ENCODE results near the gene BOD1.

Gene BOD1

DNA sequence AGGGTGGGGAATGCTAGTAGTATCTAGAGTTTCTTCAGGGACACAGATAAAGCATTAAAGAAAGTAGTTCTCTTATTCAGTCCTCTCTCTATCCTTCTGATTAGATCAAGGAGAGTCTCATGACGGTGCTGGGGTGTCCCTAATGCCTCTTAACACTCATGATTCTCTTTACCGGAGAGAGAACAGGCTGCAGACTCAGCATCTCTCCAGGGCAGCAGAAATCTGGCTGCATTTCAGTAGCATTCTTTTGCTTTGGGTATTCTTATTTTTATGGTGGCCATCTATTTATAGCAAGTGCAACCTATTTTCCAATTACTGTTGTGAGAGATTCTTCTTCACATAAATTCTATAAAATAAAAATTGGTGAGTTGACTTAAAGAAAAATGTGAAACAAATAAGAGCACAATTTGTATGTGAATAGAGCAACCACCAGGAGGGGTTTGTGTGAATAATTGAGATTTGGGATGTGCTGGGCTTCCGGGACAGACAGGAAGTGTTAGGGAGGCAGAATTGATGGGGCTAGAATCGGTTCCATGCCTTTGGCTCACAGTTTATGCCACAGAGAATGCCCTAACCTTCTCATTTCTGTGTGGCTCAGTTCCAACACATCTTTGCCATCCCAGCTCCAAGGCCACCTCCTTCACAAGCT is 23.8 kb upstream of the BOD1 start:
- DNase-seq, result no peak

DNA sequence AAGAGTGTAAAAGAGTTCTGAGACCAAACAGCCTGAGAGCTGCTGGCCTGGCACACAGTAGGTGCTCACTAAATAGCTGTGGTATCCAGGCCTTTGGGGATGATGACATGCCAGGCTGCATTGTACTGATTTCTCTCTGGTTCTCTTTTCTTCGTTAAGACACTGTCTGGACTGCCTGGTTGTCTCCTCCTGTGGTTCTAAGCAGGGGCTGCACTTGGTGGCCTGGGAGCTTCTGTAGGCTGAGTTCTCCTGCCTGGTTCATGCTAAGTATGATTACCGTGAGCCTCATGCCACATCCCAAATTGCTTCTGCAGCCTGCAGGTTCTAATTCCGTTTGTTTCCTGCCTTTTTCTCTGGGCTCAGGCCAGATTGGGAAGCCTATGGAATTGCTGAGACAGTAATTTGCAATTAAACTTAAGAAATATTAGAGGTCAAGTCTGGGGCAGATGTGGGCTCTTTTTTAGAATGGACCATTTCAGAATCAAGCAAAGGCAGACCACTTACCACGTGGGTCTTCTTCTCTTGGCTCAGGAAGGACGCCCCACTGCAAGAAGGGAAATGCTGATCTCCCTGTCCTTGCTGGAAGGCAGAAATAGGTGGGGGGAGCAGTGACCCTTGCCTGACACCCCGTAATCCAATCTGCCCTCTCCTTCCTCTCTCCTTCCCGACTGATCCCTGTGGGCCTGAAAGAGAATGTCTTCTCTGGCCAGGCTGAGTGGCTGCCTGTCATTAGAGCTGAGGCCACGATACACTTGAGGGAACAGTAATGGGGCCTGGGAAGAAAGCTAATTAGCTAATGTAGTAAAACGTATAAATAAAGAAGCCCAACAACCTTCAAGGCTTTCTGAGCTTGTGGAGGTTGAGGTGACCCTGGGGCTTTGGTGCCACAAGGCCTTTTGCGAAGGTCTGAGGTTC is 21.9 kb upstream of the BOD1 start:
- DNase-seq, result no peak

DNA sequence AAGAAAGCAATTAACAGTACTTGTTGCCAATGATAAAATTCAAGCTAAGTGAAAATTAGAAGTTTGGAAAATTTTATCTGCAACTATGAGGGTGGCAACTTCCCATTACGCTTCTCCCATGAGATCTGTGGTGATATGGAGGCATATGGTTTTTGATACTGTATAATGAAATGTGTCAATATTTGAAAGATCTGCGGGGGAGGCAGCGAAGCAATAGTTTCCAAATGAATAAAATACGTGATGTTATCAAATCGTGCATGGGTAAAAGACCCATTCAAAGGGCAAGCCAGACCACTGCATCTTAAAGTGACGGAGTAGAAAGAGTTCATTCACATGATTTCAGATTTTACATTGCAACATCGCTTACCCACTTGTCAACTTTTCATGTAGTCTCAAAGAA is 20.9 kb upstream of the BOD1 start:
- no peak for DNase-seq

DNA sequence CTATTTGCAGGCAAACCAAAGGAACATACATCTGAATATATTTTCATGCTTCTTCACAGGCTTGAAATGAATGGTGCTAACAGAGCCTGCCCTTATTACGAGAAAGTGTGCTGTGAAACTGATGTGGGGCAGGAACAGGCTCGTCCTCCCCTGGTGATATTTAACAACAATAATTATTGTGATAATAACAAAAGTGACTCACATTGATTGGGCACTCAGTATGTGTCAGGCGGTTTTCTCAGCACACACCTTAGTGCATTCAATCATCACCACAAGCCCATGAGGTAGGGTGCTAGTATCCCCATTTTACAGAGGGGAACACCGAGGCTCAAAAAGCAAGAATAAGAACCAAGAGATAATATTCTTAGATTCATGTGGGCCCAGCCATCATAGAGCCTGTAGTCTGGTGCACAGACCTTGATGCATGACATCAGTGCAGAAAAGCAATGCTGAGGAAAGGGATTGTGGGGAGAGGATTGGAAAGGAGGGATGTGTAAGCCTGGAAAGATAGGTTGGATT is 18.1 kb upstream of the BOD1 start:
- no peak for DNase-seq

DNA sequence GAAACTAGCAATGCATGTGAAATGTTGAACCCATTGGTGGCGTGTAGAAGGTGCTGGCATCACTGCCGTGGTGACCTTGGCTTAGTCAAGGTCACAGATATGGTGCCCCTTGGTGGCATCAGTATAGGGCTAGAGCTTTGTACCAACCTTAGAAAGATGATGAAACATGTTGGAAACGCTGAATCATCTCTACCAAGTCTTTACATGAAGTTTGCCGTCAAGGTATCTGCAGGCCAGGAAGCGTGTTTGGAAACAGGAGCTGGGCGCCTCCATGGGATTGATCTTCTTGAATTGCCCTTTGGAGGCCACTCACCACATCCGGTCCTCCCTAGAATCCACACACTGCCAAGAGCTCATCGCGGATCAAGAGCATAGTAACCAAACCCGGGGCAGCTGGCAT is 16.9 kb upstream of the BOD1 start:
- no peak for DNase-seq

DNA sequence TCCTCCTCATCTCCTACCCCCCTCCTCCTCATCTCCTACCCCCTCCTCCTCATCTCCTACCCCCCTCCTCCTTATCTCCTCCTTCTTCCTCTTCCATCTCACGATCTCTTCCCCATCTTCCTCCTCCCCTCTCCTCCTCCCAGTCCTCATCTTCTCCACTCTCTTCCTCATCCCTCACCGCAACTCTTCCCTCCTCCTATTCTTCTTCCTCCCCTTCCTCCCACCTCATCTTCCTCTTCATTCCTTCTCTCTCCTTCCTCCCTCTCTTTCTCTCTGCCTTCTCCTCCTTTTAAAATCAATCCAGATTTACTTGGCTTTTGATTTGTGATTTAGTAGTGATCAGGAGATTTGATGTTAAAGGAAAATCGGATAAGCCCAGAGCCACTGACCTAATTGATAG is 15.0 kb upstream of the BOD1 start:
- no peak for DNase-seq

DNA sequence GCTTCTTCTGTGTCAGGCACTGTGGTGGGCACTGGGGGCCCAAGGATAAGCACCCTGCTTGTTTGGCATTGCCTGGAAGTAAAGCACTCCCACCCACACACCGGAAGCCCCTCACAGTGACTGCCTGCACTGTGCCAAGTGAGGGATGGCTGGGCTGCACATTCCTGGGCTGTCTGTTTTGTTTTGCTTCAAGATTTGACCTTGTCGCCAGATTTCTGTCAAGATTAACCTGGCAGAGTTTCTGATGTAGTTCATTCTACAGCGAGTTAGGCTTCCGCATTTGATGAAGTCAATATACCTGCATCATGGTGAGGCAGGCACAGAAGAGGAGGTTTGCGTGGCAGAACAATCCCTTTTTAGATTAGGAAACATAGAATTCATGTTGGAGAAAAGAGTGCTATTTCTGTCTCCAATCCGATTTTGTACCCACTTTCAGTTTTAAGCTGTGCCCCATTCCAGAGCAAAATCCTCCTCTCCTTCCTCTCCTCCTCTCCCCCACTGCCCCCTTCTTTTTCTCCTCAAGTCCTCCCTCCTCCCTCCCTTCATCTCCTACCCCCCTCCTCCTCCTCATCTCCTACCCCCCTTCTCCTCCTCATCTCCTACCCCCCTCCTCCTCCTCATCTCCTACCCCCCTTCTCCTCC is 14.4 kb upstream of the BOD1 start:
- no peak for DNase-seq

DNA sequence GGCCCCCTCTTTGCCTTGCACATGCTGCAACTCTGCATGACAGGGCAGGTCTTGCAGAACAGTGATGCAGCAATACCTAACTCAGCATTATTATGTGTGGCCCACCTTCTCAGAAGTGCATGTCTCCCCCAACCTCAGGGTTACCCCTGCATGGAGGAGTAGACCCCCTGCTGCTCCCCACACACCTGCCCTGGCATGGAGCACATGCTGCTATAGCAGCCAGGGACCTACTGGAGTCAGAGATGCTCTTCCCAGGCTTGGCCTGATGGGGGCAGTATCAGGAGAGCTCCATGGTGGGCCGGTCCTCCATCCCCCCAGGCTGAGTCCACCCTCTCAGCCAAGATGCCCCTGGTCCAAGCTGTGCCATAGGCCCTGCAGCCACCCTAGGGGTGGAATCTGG is 13.2 kb upstream of the BOD1 start:
- DNase-seq, result no peak

DNA sequence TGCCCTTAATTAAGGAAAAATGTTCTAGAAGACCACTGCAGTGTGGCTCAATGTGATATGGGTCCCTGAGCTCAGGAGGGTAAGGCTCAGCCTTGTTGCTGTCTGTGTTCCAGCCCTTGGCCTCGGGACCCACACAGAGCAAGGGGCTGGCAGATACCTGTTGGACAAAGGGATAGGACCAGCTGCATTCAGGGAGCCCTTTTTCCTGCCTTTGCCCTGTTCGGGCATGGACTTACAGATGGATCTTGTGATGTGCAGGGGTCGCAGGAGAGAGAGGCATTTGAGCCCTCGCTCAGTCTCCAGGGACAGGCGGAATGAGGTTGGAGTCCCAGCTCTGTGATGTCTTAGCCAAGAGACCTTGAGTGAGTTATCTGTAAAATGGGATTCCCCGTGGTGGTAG is 12.1 kb upstream of the BOD1 start:
- DNase-seq, result no peak

DNA sequence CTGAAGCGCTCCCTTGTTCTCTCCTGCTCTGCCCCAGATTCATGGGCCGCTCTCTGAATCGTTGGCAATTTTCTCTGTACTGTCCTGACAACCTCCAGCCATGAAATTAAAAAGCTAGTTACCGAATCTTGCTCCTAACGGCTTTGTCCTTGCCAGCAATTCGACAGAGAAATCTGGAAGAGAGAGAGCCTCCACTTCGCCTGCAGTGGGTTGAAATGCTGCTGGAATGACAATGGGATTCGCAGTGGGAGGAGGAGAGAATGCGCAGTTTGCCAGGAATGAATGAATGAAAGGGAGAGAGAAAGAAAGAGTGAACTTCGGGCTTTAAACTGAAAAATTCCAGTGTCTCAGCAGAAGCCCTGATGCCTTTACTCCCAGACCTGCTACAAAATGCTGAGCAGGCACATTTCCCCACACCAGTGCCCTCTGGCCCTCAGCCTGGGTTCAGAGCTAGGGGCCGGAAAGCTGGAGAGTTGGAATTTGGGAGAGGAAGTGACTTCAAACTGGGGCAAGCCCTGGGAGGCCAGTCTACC is 11.5 kb upstream of the BOD1 start:
- no peak for DNase-seq

DNA sequence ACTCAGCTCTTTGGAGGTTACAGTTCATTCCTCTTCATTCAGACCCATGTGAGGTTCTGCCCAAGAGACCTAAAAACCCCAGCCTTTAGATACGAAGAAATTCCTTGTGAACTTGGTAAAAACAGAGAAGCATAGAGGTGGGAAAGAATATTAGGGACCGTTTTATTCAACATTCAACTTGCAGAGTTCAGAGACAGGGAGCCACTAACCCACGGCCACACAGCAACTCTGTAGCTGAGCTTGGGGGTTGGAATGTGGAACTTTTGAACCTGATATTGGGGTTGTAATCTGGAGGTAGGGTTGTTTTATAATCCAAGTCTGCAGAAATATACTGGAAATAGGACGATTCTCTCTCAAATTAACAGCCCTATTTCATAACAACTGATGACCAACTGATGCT is 10.8 kb upstream of the BOD1 start:
- no peak for DNase-seq

DNA sequence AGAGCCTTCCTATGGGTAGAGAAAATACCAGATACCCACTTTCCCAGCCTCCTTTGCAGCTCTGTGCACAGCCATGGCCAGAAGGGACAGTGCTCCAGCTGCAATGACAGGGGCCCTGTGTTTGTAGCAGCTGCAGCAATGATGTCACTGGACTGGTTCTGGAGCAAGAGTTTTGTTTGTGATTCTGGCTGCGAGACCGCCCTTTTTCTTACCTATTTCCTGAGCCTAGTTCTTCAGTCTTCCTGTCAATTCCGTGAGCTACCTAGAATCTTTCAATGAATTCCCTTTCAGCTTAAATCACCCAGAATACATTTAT is 10.0 kb upstream of the BOD1 start:
- no peak for DNase-seq

DNA sequence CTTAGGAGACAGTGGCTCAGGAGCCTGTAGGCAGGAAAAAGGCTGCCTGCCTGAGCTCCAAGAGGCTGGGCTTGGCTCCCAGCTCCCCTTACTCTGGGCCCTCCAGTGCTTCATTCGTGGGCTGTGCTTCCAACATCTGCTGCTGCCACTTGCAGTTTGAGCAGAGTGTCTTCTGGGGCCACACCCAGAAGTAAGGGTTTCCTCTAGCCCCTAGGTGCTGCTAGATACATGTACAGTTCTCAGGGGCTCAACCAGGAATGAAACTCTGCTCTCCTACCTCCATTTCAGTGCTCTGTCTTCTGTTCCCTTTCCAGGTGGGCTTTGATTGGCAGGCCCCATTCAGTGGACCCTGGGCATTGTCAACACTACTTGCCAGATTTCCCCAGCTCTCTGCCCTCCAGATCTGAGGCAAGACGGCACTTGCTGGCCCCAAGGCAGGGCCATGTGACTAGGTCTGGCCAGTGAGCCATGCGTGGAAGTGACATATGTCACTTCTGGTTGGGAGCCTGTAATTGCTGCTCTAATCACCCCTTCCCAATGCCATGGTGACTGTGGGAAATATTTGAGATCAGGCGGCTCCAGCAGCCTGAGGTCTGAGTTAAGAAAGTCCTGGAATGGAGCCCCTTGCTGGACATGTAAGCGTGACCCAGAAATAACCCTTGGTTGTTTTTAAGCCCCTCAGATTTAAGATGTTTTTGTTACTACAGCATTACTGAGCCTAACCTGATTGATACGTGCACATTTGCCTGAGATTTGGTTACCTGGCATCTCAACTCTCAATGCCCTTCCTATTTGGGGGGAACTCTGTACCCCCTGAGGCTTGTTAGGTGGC is 9.4 kb upstream of the BOD1 start:
- no peak for DNase-seq

DNA sequence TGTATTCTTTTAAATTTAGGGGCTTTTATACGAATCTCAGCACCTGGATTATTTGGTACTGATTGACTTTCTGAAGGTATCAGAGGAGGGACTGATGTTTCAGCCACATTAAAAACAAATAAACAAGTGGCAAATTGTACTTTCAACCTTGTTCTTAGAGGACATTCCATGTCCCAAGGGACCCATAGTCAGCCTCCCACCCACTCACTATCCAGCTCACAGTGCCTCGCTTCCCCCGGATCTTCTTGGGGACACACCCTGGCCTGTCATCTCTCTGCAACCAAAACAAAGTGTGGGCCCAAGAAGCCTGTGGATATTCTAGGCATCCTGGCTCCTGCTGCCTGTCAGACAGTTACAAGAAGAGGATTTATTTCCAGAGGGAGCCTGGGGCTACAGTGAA is 8.8 kb upstream of the BOD1 start:
- DNase-seq, result no peak

DNA sequence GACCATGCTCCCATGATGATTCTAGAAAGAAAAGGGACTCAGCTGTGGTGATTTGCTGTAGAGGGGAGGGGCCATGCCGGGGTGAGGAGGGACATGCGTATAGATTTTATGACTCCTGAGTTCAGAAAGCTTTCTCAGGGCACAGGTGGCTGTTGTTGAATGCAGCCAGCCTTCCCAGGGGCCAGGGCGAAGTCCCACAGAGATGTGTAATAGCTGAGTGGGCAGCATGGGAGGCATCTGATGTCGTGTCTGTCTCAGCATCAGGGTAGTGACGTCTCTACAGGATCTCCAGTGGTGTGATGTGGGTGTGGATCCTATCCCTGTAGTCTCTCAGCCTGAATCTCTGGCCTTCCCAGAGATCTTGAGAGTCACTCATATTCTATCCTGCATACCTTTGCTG is 7.8 kb upstream of the BOD1 start:
- no peak for DNase-seq

DNA sequence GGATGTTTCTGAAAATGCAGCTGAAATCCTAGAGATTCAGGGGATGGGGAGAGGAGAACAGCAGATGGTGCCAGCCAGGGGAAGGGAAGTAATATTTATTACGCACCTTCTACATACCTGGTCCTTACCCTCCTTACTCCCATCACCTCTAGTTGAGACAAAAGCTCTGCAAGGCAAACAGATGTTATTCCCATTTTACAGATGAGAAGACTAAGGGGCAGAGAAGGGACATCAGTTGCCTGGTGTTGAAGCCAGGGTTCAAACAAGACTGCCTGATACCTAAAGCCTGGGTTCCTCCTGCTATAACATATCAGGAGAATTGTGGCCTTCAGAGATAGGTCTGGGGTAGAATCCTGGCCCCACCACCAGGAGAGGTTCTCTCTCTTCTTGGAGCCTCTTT is 7.3 kb upstream of the BOD1 start:
- no peak for DNase-seq

DNA sequence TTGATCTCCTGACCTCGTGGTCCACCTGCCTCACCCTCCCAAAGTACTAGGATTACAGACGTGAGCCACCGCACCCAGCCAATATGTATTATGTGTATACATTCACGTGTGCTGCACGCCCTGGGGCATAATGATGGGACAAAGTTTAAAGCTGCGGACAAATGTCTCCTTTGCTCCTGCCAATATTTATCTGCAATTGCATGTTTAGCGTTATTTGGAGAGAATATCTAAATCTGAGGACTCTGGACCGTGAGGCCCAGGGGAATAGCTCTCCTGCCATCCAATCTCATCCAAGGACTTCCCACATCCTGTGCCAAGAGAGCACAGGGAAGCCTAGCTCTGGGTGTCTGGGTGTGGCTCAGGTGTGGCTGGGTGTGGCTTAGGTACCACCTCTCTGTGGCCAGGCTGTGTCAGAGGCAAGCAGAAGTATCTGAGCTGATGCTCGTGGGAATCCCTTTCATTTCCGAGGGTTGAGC is 6.9 kb upstream of the BOD1 start:
- DNase-seq, result no peak

DNA sequence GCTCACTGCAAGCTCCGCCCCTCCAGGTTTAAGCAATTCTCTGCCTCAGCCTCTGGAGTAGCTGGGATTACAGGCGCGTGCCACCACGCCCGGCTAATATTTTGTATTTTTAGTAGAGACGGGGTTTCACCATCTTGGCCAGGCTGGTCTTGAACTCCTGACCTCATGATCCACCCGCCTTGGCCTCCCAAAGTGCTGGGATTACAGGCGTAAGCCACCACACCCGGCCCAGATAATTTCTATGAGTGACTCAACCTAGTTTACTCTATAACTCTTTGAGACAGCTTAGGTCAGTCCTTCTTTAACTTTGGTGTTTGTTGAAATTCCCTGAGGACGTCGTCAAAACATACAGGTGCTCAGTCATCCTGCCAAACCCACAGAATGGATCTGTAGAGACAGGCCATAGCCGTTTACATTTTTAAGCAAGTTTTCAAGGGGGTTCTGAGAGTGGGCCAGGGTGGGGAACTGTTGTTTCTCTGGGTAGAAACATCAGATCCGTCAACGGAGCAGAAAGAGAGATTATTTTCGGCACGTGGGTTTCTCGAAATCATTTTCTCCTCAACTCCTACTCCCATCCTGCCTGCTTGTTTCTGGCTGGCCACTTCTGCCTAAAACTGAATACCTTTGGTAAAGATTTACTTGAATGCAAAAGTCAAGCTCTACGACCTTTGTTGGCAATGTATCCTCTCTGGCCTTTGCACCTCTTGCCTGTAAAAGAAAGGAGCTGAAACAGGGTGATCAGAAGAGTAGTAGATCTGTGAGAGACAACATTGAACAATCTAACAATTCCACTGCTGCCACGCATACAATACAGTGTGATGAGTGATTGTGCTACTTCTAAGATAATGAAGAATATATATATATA is 6.0 kb upstream of the BOD1 start:
- no peak for DNase-seq

DNA sequence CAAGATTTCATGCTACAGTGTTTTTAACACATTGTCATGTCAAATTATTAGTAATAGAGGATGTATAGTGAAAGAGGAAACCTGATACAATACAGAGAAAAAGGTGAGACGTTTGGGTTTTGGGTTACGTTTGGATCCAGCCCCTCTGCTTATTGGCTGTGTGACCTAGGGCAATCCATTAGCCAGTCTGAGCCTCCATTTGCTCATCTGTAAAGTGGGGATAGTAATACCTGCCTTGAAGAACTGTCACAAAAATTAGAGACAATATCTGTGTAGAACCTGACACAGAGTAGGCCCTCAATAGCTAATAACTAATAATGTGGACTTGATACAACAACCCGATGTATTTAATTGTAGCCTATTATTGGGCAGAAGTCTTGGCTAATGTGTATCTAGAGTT is 4.3 kb upstream of the BOD1 start:
- no peak for DNase-seq

DNA sequence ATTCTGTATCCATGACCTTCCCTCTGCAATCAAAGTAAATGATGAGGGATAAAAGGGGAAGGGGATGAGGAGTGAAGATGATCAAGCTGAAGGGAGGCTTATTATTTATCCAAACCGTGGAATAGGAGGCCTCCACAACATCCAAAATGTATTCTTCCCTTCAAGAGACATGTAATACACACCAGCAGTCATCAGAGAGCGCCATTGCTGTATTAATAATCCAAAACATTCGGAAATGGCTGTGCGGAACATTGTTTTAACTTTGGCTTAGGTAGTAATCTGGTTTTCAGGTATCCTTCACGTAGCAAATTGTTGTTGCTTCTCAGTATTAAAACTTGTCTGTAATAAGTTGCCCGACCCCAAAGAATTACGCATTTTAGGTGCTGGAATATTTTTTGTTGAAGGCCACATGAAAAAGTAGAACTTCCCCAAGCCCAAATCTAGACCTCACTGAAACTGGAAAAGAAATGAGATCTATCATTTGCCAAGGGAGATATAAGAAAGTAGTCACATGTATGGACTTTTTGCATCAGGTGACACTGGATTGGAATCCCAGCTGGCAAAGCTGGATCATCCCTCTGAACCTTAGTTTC is 2.6 kb upstream of the BOD1 start:
- DNase-seq, result no peak

DNA sequence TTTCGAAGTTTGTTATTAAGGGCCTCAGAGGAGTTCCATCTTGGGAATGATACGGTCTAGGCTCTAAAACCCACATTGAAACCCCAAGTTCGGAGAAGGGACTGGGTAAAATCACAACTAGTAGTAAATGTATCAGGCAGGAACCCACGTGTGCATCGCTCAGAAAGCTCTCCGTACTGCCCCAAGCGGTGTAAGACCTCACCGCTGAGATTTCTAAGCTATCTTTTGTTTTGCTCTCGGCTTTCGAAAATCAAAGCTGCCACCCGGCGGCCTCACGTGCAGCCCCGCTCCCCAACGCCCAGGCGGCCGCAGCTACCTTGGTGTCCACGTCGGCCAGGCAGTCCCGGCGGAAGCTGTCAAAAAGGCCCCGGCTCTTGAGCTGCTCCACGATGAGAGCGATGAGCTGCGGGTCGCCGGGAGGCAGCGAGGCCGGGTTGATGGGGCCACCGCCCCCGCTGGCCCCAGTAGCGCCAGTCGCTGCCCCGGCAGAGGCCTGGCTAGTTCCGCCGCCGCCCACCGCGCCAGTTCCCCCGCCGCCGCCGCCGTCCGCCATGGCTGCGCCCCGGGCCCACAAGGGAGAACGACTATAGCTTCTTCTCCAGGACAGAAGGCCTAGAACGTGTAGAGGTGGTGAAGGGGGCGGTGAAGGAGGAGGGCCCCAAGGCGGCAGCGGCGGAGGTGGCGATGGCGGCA is 420 bp downstream of the BOD1 start:
- peak; percentile 51 for DNase-seq

Data from activated CD4-positive, alpha-beta T cell treated with anti-CD3 and anti-CD28 coated beads for 1 hour (primary cell).